Measurements from ENCODE around the gene SMPX. TPM values are rescaled to one million over a fixed set of nuclear protein-coding genes. Genes with fewer than 3 reads are reported as not detected.
"Not testable (repeated sequence)": the region's sequence is repeated elsewhere in the genome, so short reads cannot be mapped to it uniquely, and the experiment has no call there.

Gene SMPX
- total RNA-seq, 1 donor from 2014 or later: not detected

GRCh38 chrX:21781525-21781924 lies 23.6 kb upstream of the SMPX start:
- H3K4me3 ChIP-seq (ENCODE audit: insufficient read depth, low read depth, low read length): no peak overlapping the region
- Mint-ChIP-seq H3K27me3 (ENCODE audit: low read depth, unreplicated experiment) (no peaks in the 10 kb centered on the region), H3K9me3 (ENCODE audit: unreplicated experiment) (no peaks in the 10 kb centered on the region), H3K4me3 (ENCODE audit: unreplicated experiment) (no peak overlapping the region), H3K4me1 (ENCODE audit: low read depth, unreplicated experiment) (peaks cover 2% of the 10 kb centered on the region), H3K36me3 (ENCODE audit: low read depth, unreplicated experiment) (no peaks in the 10 kb centered on the region), H3K27ac (ENCODE audit: unreplicated experiment) (no peak overlapping the region)
- no peaks in the 10 kb centered on the region for H3K9me3 ChIP-seq (ENCODE audit: insufficient read depth, low read depth, low read length)
- FAIRE-seq (no peak), DNase-seq (ENCODE audit: low read depth) (peak; percentile 64)
- H2AFZ ChIP-seq (ENCODE audit: low read depth, low read length): no peak overlapping the region
- H3K36me3 ChIP-seq (ENCODE audit: insufficient read depth, low read length): no peaks in the 10 kb centered on the region
- no peaks in the 10 kb centered on the region for H3K79me2 ChIP-seq (ENCODE audit: insufficient read depth, low read length)
- H3K27me3 ChIP-seq (ENCODE audit: insufficient read depth, low read length): no peaks in the 10 kb centered on the region
- no peak overlapping the region for H3K27ac ChIP-seq (ENCODE audit: low read depth, low read length)
- no peak overlapping the region for H3K4me2 ChIP-seq (ENCODE audit: low read length)
- H3K9ac ChIP-seq (ENCODE audit: low read length): no peak overlapping the region
- no peaks in the 10 kb centered on the region for H3K4me1 ChIP-seq (ENCODE audit: insufficient read depth, low read length)
- no peak for TF ChIP-seq CTCF (IDR thresholded peaks at IDR 0.05; ENCODE audit: insufficient read depth, low read depth, low read length)
- no peak for TF ChIP-seq EZH2 (IDR thresholded peaks at IDR 0.05; ENCODE audit: insufficient read depth, low read length)
- no peaks in the 10 kb centered on the region for H4K20me1 ChIP-seq (ENCODE audit: insufficient read depth, low read length)

GRCh38 chrX:21779095-21779494 lies 21.2 kb upstream of the SMPX start:
- Histone ChIP-seq H3K9me3 (ENCODE audit: insufficient read depth, low read depth, low read length) (no peaks in the 10 kb centered on the region), H3K36me3 (ENCODE audit: insufficient read depth, low read length) (no peaks in the 10 kb centered on the region), H4K20me1 (ENCODE audit: insufficient read depth, low read length) (no peaks in the 10 kb centered on the region), H3K9ac (ENCODE audit: low read length) (no peak overlapping the region), H3K27ac (ENCODE audit: low read depth, low read length) (no peak overlapping the region), H2AFZ (ENCODE audit: low read depth, low read length) (no peak overlapping the region), H3K27me3 (ENCODE audit: insufficient read depth, low read length) (no peaks in the 10 kb centered on the region), H3K79me2 (ENCODE audit: insufficient read depth, low read length) (no peaks in the 10 kb centered on the region), H3K4me2 (ENCODE audit: low read length) (no peak overlapping the region), H3K4me3 (ENCODE audit: insufficient read depth, low read depth, low read length) (no peak overlapping the region), H3K4me1 (ENCODE audit: insufficient read depth, low read length) (no peaks in the 10 kb centered on the region)
- Mint-ChIP-seq H3K27ac (ENCODE audit: unreplicated experiment) (no peak overlapping the region), H3K4me3 (ENCODE audit: unreplicated experiment) (no peak overlapping the region), H3K9me3 (ENCODE audit: unreplicated experiment) (no peaks in the 10 kb centered on the region), H3K27me3 (ENCODE audit: low read depth, unreplicated experiment) (no peaks in the 10 kb centered on the region), H3K36me3 (ENCODE audit: low read depth, unreplicated experiment) (no peaks in the 10 kb centered on the region), H3K4me1 (ENCODE audit: low read depth, unreplicated experiment) (peaks cover 2% of the 10 kb centered on the region)
- no peak for TF ChIP-seq EZH2 (IDR thresholded peaks at IDR 0.05; ENCODE audit: insufficient read depth, low read length)
- no peak for TF ChIP-seq CTCF (IDR thresholded peaks at IDR 0.05; ENCODE audit: insufficient read depth, low read depth, low read length)
- FAIRE-seq: no peak
- DNase-seq (ENCODE audit: low read depth): no peak

GRCh38 chrX:21778236-21778635 lies 20.3 kb upstream of the SMPX start:
- H3K4me2 ChIP-seq (ENCODE audit: low read length): no peak overlapping the region
- no peak for FAIRE-seq
- Mint-ChIP-seq H3K27ac (ENCODE audit: unreplicated experiment) (no peak overlapping the region), H3K4me1 (ENCODE audit: low read depth, unreplicated experiment) (peaks cover 2% of the 10 kb centered on the region), H3K27me3 (ENCODE audit: low read depth, unreplicated experiment) (no peaks in the 10 kb centered on the region), H3K4me3 (ENCODE audit: unreplicated experiment) (no peak overlapping the region), H3K36me3 (ENCODE audit: low read depth, unreplicated experiment) (no peaks in the 10 kb centered on the region), H3K9me3 (ENCODE audit: unreplicated experiment) (no peaks in the 10 kb centered on the region)
- H2AFZ ChIP-seq (ENCODE audit: low read depth, low read length): no peak overlapping the region
- TF ChIP-seq EZH2 (IDR thresholded peaks at IDR 0.05; ENCODE audit: insufficient read depth, low read length) (no peak), CTCF (IDR thresholded peaks at IDR 0.05; ENCODE audit: insufficient read depth, low read depth, low read length) (no peak)
- no peaks in the 10 kb centered on the region for H3K9me3 ChIP-seq (ENCODE audit: insufficient read depth, low read depth, low read length)
- H3K79me2 ChIP-seq (ENCODE audit: insufficient read depth, low read length): no peaks in the 10 kb centered on the region
- H3K9ac ChIP-seq (ENCODE audit: low read length): no peak overlapping the region
- H3K4me1 ChIP-seq (ENCODE audit: insufficient read depth, low read length): no peaks in the 10 kb centered on the region
- no peak overlapping the region for H3K27ac ChIP-seq (ENCODE audit: low read depth, low read length)
- no peaks in the 10 kb centered on the region for H3K36me3 ChIP-seq (ENCODE audit: insufficient read depth, low read length)
- H3K4me3 ChIP-seq (ENCODE audit: insufficient read depth, low read depth, low read length): no peak overlapping the region
- H3K27me3 ChIP-seq (ENCODE audit: insufficient read depth, low read length): no peaks in the 10 kb centered on the region
- no peak for DNase-seq (ENCODE audit: low read depth)
- no peaks in the 10 kb centered on the region for H4K20me1 ChIP-seq (ENCODE audit: insufficient read depth, low read length)

GRCh38 chrX:21775128-21775527 lies 17.2 kb upstream of the SMPX start:
- not testable (repeated sequence) for H3K36me3 Mint-ChIP-seq (ENCODE audit: low read depth, unreplicated experiment); FAIRE-seq

More at GRCh38 chrX:21775128-21775527, 17.2 kb upstream of the SMPX start:
- H3K4me3 Mint-ChIP-seq (ENCODE audit: unreplicated experiment); H3K4me2 ChIP-seq (ENCODE audit: low read length); H3K4me3 ChIP-seq (ENCODE audit: insufficient read depth, low read depth, low read length); H3K79me2 ChIP-seq (ENCODE audit: insufficient read depth, low read length); H3K4me1 ChIP-seq (ENCODE audit: insufficient read depth, low read length); H3K36me3 ChIP-seq (ENCODE audit: insufficient read depth, low read length); H3K4me1 Mint-ChIP-seq (ENCODE audit: low read depth, unreplicated experiment); H3K27ac ChIP-seq (ENCODE audit: low read depth, low read length); H4K20me1 ChIP-seq (ENCODE audit: insufficient read depth, low read length); DNase-seq (ENCODE audit: low read depth); H3K27ac Mint-ChIP-seq (ENCODE audit: unreplicated experiment); H3K9me3 ChIP-seq (ENCODE audit: insufficient read depth, low read depth, low read length); H3K27me3 ChIP-seq (ENCODE audit: insufficient read depth, low read length); H3K9ac ChIP-seq (ENCODE audit: low read length); H3K9me3 Mint-ChIP-seq (ENCODE audit: unreplicated experiment); H3K27me3 Mint-ChIP-seq (ENCODE audit: low read depth, unreplicated experiment); H2AFZ ChIP-seq (ENCODE audit: low read depth, low read length): not testable (repeated sequence)
